Panc1 (cell line): Measurements from ENCODE around the gene MEX3C. TPM values are rescaled to one million over a fixed set of nuclear protein-coding genes. Genes with fewer than 3 reads are reported as not detected.

Experiments used
- ATAC-seq: fragments of 200-7000 bp; cut with Tn5 transposase; 2 replicates; pipeline ENCODE4 v1.9.1; 2020; ENCODE audit warnings: mild to moderate bottlenecking, moderate library complexity
- BruUV-seq: library from RNA; stranded (reverse); fragments of 400-500 nt; replicated peaks from 2 replicates; lab custom pipeline; 2021; lab: Mats Ljungman, UMichigan
- CTCF ChIA-PET: fragments of 300-600 bp; sonication (Branson Sonifier 250); formaldehyde crosslinking; loops from one replicate; lab custom pipeline; 2022; ENCODE audit warnings: antibody characterized with exemption; lab: Charles Lee
- POLR2A ChIA-PET: fragments of 300-600 bp; sonication (Branson Sonifier 250); formaldehyde crosslinking; loops from one replicate; lab custom pipeline; 2022; ENCODE audit warnings: antibody characterized with exemption; lab: Charles Lee
- DNase-seq: peaks from one replicate; pipeline ENCODE4 v3.0.0-alpha.2; 2010; ENCODE audit warnings: low read depth, low spot score
- H3K27ac ChIP-seq: 2 replicates; pipeline ENCODE4 v1.5.1; 2011; ENCODE audit warnings: mild to moderate bottlenecking, low read length, inconsistent platforms
- H3K27me3 ChIP-seq: fragments of 200-500 bp; sonication (Bioruptor generic); 2 replicates; pipeline ENCODE4 v1.6.0; 2014; ENCODE audit warnings: low read length, inconsistent platforms; ENCODE audit not compliant: control insufficient read depth, insufficient read depth
- H3K36me3 ChIP-seq: fragments of 200-500 bp; sonication (Bioruptor generic); 2 replicates; pipeline ENCODE4 v1.5.1; 2014; ENCODE audit warnings: inconsistent platforms, mild to moderate bottlenecking, low read length, moderate library complexity; ENCODE audit not compliant: control insufficient read depth, insufficient read depth
- H3K4me1 ChIP-seq: 2 replicates; pipeline ENCODE4 v1.5.1; 2011; ENCODE audit warnings: inconsistent platforms, mild to moderate bottlenecking, low read length, moderate library complexity; ENCODE audit not compliant: control insufficient read depth, insufficient read depth
- H3K4me3 ChIP-seq, 2 experiments: 2 replicates each; pipeline ENCODE4 v1.5.1; 2011 to 2012; ENCODE audit warnings: low read depth in 2 of 2, low read length in 2 of 2, mild to moderate bottlenecking in 2 of 2, inconsistent platforms in 1 of 2, moderate library complexity in 1 of 2
- H3K9me3 ChIP-seq: fragments of 200-500 bp; sonication (Bioruptor generic); 2 replicates; pipeline ENCODE4 v1.5.1; 2014; ENCODE audit warnings: low read depth, mild to moderate bottlenecking, inconsistent platforms, low read length, moderate library complexity; ENCODE audit not compliant: control insufficient read depth, insufficient read depth
- POLR2AphosphoS5 ChIP-seq: IDR thresholded peaks from 2 replicates; pipeline ENCODE4 v1.6.1; 2012; ENCODE audit warnings: mild to moderate bottlenecking, low read depth, low read length, moderate library complexity
- SIN3A ChIP-seq: IDR thresholded peaks from 2 replicates; pipeline ENCODE4 v1.6.1; 2012; ENCODE audit warnings: low read depth, mild to moderate bottlenecking, low read length, moderate library complexity, borderline replicate concordance; ENCODE audit not compliant: insufficient read depth
- TCF7L2 ChIP-seq: IDR thresholded peaks from 2 replicates; pipeline ENCODE4 v1.6.1; 2011; ENCODE audit warnings: mild to moderate bottlenecking, low read depth, low read length, inconsistent platforms
- in situ Hi-C: cut with HindIII; loops from 2 replicates; pipeline ENCODE4 v1.10.0; 2016; ENCODE audit warnings: low sequenced_read_pairs, low pct_unique_long_range_greater_than_20kb
- intact Hi-C: fragments of 100-400 bp; cut with micrococcal nuclease; formaldehyde crosslinking; loops from one replicate; pipeline ENCODE4 v1.10.0; 2022; ENCODE audit not compliant: unreplicated experiment
- total RNA-seq: library from RNA; stranded (reverse); gene quantifications from one replicate; pipeline ENCODE4 v1.2.1, GENCODE V29; 2021; ENCODE audit not compliant: unreplicated experiment
- TF ChIP-seq, protein P1 (sequence below), 2 experiments: IDR thresholded peaks; 2 replicates each; pipeline ENCODE4 v1.6.1; 2011 to 2012; ENCODE audit warnings: low read depth in 2 of 2, control low read depth in 1 of 2, low read length in 1 of 2, mild to moderate bottlenecking in 1 of 2, moderate library complexity in 1 of 2; ENCODE audit not compliant: insufficient read depth in 1 of 2
- TF ChIP-seq, protein P2 (sequence below): fragments of 450-650 bp; IDR thresholded peaks from 2 replicates; pipeline ENCODE4 v1.5.1; 2017; ENCODE audit warnings: mild to moderate bottlenecking

The MEX3C gene
- total RNA-seq, 1 experiment from 2014 or later: 29.0 TPM

DNA sequence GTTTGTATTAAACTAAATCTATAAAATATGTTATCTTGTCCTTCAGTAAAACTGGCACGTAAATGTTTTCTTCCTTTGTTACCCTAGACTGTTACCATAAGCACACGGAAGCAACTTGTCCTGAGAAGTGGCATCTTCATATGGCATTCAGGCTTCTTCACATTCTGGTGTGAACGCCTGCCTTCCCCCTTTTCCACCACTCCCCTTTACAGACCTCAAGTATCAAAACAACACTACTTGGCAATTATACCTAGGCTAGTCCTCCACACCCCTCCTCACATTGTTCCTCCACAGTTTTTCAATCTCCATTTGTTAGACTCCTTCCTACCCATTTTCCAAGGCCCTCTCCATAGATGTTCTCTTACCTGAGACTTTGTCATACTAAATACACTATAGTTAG is 2.9 kb downstream of the MEX3C start:
- ChIA-PET POLR2A (no interaction called here), CTCF (no interaction called here)
- Histone ChIP-seq H3K9me3 (no peaks in the 10 kb centered on the region), H3K4me1 (peaks cover 12% of the 10 kb centered on the region), H3K27me3 (no peaks in the 10 kb centered on the region), H3K4me3 (peak overlapping the region; percentile 77 to 83), H3K27ac (peak overlapping the region; percentile 70), H3K36me3 (no peaks in the 10 kb centered on the region; the same call in 1 of the 2 replicates)
- ATAC-seq (no peak), DNase-seq (no peak)
- TF ChIP-seq, protein P1, sequence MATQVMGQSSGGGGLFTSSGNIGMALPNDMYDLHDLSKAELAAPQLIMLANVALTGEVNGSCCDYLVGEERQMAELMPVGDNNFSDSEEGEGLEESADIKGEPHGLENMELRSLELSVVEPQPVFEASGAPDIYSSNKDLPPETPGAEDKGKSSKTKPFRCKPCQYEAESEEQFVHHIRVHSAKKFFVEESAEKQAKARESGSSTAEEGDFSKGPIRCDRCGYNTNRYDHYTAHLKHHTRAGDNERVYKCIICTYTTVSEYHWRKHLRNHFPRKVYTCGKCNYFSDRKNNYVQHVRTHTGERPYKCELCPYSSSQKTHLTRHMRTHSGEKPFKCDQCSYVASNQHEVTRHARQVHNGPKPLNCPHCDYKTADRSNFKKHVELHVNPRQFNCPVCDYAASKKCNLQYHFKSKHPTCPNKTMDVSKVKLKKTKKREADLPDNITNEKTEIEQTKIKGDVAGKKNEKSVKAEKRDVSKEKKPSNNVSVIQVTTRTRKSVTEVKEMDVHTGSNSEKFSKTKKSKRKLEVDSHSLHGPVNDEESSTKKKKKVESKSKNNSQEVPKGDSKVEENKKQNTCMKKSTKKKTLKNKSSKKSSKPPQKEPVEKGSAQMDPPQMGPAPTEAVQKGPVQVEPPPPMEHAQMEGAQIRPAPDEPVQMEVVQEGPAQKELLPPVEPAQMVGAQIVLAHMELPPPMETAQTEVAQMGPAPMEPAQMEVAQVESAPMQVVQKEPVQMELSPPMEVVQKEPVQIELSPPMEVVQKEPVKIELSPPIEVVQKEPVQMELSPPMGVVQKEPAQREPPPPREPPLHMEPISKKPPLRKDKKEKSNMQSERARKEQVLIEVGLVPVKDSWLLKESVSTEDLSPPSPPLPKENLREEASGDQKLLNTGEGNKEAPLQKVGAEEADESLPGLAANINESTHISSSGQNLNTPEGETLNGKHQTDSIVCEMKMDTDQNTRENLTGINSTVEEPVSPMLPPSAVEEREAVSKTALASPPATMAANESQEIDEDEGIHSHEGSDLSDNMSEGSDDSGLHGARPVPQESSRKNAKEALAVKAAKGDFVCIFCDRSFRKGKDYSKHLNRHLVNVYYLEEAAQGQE (IDR thresholded peaks at IDR 0.05; ENCODE audit: insufficient read depth in 1 of 2, low read depth in 2 of 2, low read length in 1 of 2): no peak
- TF ChIP-seq POLR2AphosphoS5 (no peak), SIN3A (no peak), TCF7L2 (no peak)
- TF ChIP-seq, protein P2, sequence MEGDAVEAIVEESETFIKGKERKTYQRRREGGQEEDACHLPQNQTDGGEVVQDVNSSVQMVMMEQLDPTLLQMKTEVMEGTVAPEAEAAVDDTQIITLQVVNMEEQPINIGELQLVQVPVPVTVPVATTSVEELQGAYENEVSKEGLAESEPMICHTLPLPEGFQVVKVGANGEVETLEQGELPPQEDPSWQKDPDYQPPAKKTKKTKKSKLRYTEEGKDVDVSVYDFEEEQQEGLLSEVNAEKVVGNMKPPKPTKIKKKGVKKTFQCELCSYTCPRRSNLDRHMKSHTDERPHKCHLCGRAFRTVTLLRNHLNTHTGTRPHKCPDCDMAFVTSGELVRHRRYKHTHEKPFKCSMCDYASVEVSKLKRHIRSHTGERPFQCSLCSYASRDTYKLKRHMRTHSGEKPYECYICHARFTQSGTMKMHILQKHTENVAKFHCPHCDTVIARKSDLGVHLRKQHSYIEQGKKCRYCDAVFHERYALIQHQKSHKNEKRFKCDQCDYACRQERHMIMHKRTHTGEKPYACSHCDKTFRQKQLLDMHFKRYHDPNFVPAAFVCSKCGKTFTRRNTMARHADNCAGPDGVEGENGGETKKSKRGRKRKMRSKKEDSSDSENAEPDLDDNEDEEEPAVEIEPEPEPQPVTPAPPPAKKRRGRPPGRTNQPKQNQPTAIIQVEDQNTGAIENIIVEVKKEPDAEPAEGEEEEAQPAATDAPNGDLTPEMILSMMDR: no peak
- no TSS peak for BruUV-seq
- in situ Hi-C loops (no loop called here), intact Hi-C loops (no loop called here)

DNA sequence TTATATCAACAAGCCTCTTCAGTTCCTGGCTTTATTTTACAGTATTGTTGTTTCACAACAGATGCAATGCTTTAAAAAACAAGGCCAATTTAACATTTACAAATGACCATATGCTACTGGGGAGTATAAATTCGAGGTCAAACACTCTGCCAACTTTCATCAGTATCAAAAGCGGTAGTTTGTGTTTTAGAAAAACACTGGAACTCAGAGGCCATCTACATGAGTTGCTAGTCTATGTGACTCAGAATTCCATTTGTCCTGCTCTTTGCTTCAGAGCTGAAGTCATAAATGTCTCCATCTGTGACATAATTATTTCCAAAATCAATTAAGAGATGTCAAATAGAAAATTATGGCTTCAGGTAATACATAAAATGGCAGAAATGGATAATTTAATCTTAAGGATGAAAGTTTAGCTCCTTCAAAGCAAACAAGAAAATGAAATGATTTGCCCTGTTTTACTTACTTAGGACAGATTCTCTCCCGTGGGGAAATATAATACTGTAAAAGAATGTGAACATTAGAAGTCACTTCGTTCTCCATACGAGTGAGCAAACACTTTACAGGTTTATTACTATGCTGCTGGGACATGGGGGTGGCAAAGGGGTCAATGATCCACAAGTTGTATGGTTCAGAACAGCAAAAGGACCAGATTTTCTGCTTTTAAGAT is 3.7 kb downstream of the MEX3C start:
- Histone ChIP-seq H3K4me1 (peaks cover 12% of the 10 kb centered on the region), H3K27ac (peak overlapping the region; percentile 29; the same call in 1 of the 2 replicates), H3K27me3 (no peaks in the 10 kb centered on the region), H3K36me3 (no peaks in the 10 kb centered on the region; the same call in 1 of the 2 replicates), H3K9me3 (no peaks in the 10 kb centered on the region), H3K4me3 (peak overlapping the region in 1 of 2 experiments; percentile 77; a peak in 2 of 4 replicates)
- BruUV-seq: no TSS peak
- ATAC-seq (no peak), DNase-seq (no peak)
- POLR2A ChIA-PET: no interaction called here
- CTCF ChIA-PET: no interaction called here
- intact Hi-C loops (no loop called here), in situ Hi-C loops (no loop called here)
- TF ChIP-seq SIN3A: no peak
- TF ChIP-seq, protein P2: no peak
- TF ChIP-seq, protein P1 (IDR thresholded peaks at IDR 0.05; ENCODE audit: insufficient read depth in 1 of 2, low read depth in 2 of 2, low read length in 1 of 2): no peak
- TF ChIP-seq TCF7L2: no peak
- no peak for TF ChIP-seq POLR2AphosphoS5
